HCT116 (cell line): ENCODE measurements around the gene CLEC11A. TPM values are rescaled to one million over a fixed set of nuclear protein-coding genes. Genes with fewer than 3 reads are reported as not detected.

Experiments used
- ATAC-seq: fragments of 200-7000 bp; cut with Tn5 transposase; 2 replicates; pipeline ENCODE4 v1.9.1; 2020; ENCODE audit warnings: mild to moderate bottlenecking, moderate library complexity
- BruUV-seq: library from RNA; stranded (reverse); fragments of 400-500 nt; replicated peaks from 2 replicates; lab custom pipeline; 2021; lab: Mats Ljungman, UMichigan
- CTCF ChIA-PET: fragments of 300-600 bp; sonication (Branson Sonifier 250); formaldehyde crosslinking; loops from one replicate; lab custom pipeline; 2021; ENCODE audit warnings: antibody characterized with exemption; lab: Charles Lee
- POLR2A ChIA-PET: fragments of 300-600, 350-600 bp; sonication (Branson Sonifier 250); formaldehyde crosslinking; loops from one replicate; lab custom pipeline; 2021; ENCODE audit warnings: antibody characterized with exemption; lab: Charles Lee
- RAD21 ChIA-PET, 2 experiments: fragments of 300-600 bp; sonication (Branson Sonifier 250); formaldehyde crosslinking; loops; one replicate each; lab custom pipeline; 2023; ENCODE audit warnings: low total read pairs in 2 of 2; ENCODE audit not compliant: uncharacterized antibody in 2 of 2, unreplicated experiment in 2 of 2, low non-redundant PET in 1 of 2; lab: Charles Lee
- DNase-seq: peaks from one replicate; pipeline ENCODE4 v3.0.0-alpha.2; 2010; ENCODE audit warnings: low read depth, low spot score
- H2AFZ ChIP-seq: fragments of 200-600 bp; shearing (Covaris generic), sonication (generic); 2 replicates; pipeline ENCODE4 v1.6.1; 2017; ENCODE audit warnings: low read depth, mixed run types, mixed read lengths, antibody characterized with exemption, low read length; ENCODE audit not compliant: poor library complexity, severe bottlenecking
- H3K27ac ChIP-seq: 2 replicates; pipeline ENCODE4 v1.5.1; 2012; ENCODE audit warnings: low read depth, low read length
- H3K27me3 ChIP-seq: fragments of 200-600 bp; sonication (generic); 2 replicates; pipeline ENCODE4 v1.6.1; 2016; ENCODE audit warnings: mixed run types, low read length, mixed read lengths; ENCODE audit not compliant: insufficient read depth
- H3K36me3 ChIP-seq, 2 experiments: fragments of 200-500 bp in 1 of 2; fragments of 200-600 bp in 1 of 2; sonication (Bioruptor generic) in 1 of 2; sonication (generic) in 1 of 2; 2 replicates each; pipeline versions ENCODE4 v1.5.1 to v1.6.1; 2014 to 2016; ENCODE audit warnings: low read length in 2 of 2, inconsistent platforms in 1 of 2, mixed read lengths in 1 of 2, mixed run types in 1 of 2; ENCODE audit not compliant: insufficient read depth in 2 of 2, control insufficient read depth in 1 of 2
- H3K4me1 ChIP-seq, 2 experiments: fragments of 200-600 bp in 1 of 2; sonication (generic) in 1 of 2; 2 replicates each; pipeline versions ENCODE4 v1.5.1 to v1.6.1; 2012 to 2017; ENCODE audit warnings: low read length in 2 of 2, inconsistent platforms in 1 of 2, mild to moderate bottlenecking in 1 of 2, mixed read lengths in 1 of 2, mixed run types in 1 of 2, moderate library complexity in 1 of 2; ENCODE audit not compliant: insufficient read depth in 2 of 2, control insufficient read depth in 1 of 2
- H3K4me2 ChIP-seq: fragments of 200-600 bp; sonication (generic); 2 replicates; pipeline ENCODE4 v1.6.1; 2017; ENCODE audit warnings: mixed run types, low read length, mixed read lengths
- H3K4me3 ChIP-seq, 2 experiments: fragments of 200-600 bp in 1 of 2; sonication (generic) in 1 of 2; replicated peaks in 1 of 2; 2 replicates each; pipeline ENCODE4 v1.5.1; 2011 to 2016; ENCODE audit warnings: low read length in 2 of 2, control low read depth in 1 of 2, low read depth in 1 of 2, mild to moderate bottlenecking in 1 of 2, mixed read lengths in 1 of 2, mixed run types in 1 of 2
- H3K79me2 ChIP-seq: fragments of 200-600 bp; sonication (generic); 2 replicates; pipeline ENCODE4 v1.6.1; 2017; ENCODE audit warnings: mild to moderate bottlenecking, mixed run types, low read length, moderate library complexity, mixed read lengths; ENCODE audit not compliant: insufficient read depth
- H3K9ac ChIP-seq: fragments of 200-600 bp; sonication (generic); 2 replicates; pipeline ENCODE4 v1.6.1; 2016; ENCODE audit warnings: low read length, mixed read lengths
- H3K9me2 ChIP-seq: fragments of 200-600 bp; sonication (generic), shearing (Covaris generic); 2 replicates; pipeline ENCODE4 v1.6.1; 2017; ENCODE audit warnings: mixed run types, mild to moderate bottlenecking, moderate library complexity; ENCODE audit not compliant: insufficient read depth
- H3K9me3 ChIP-seq, 2 experiments: fragments of 200-500 bp in 1 of 2; fragments of 200-600 bp in 1 of 2; sonication (Bioruptor generic) in 1 of 2; sonication (generic) in 1 of 2; 2 replicates each; pipeline ENCODE4 v1.6.1; 2014 to 2017; ENCODE audit warnings: low read length in 2 of 2, mixed read lengths in 2 of 2, inconsistent platforms in 1 of 2, low read depth in 1 of 2, mild to moderate bottlenecking in 1 of 2, mixed run types in 1 of 2, moderate library complexity in 1 of 2; ENCODE audit not compliant: control insufficient read depth in 1 of 2, insufficient read depth in 1 of 2
- H4K20me1 ChIP-seq: fragments of 200-600 bp; sonication (generic), shearing (Covaris generic); 2 replicates; pipeline ENCODE4 v1.6.1; 2017; ENCODE audit warnings: mixed run types, mild to moderate bottlenecking, moderate library complexity; ENCODE audit not compliant: insufficient read depth
- CEBPB ChIP-seq: IDR thresholded peaks from 2 replicates; pipeline ENCODE4 v1.6.1; 2012; ENCODE audit warnings: low read depth
- CTCF ChIP-seq, 3 experiments: fragments of 200-600 bp in 1 of 3; sonication (generic) in 1 of 3; IDR thresholded peaks in 2 of 3; conservative IDR thresholded peaks in 1 of 3; 2 replicates each; pipeline ENCODE4 v1.5.1; 2012 to 2017; ENCODE audit warnings: low read depth in 2 of 3, low read length in 2 of 3, antibody characterized with exemption in 1 of 3, borderline replicate concordance in 1 of 3, control low read depth in 1 of 3, mild to moderate bottlenecking in 1 of 3, mixed read lengths in 1 of 3, mixed run types in 1 of 3, moderate library complexity in 1 of 3; ENCODE audit not compliant: insufficient read depth in 1 of 3
- ELF1 ChIP-seq: IDR thresholded peaks from 2 replicates; pipeline ENCODE4 v1.6.1; 2012; ENCODE audit warnings: low read depth, borderline replicate concordance
- JUND ChIP-seq: IDR thresholded peaks from 2 replicates; pipeline ENCODE4 v1.6.1; 2012
- MAX ChIP-seq: IDR thresholded peaks from 2 replicates; pipeline ENCODE4 v1.6.1; 2012
- POLR2A ChIP-seq: IDR thresholded peaks from 2 replicates; pipeline ENCODE4 v1.7.0; 2011; ENCODE audit warnings: borderline replicate concordance; ENCODE audit not compliant: insufficient read depth, insufficient read length; ENCODE audit errors: extremely low read depth
- SRF ChIP-seq: IDR thresholded peaks from 2 replicates; pipeline ENCODE4 v1.6.1; 2012; ENCODE audit warnings: low read depth
- TCF7L2 ChIP-seq: IDR thresholded peaks from 2 replicates; pipeline ENCODE4 v1.7.0; 2011; ENCODE audit warnings: borderline replicate concordance, inconsistent platforms; ENCODE audit not compliant: insufficient read depth, insufficient read length; ENCODE audit errors: extremely low read depth
- YY1 ChIP-seq: IDR thresholded peaks from 2 replicates; pipeline ENCODE4 v1.6.1; 2011; ENCODE audit warnings: low read length, low read depth, moderate library complexity, mild to moderate bottlenecking; ENCODE audit not compliant: insufficient replicate concordance; ENCODE audit errors: extremely low read depth
- intact Hi-C: fragments of 100-400 bp; cut with micrococcal nuclease; formaldehyde crosslinking; loops from 2 replicates; pipeline ENCODE4 v1.10.0; 2022
- total RNA-seq: library from RNA; stranded (reverse); gene quantifications from one replicate; pipeline ENCODE4 v1.2.1, GENCODE V29; 2021; ENCODE audit not compliant: unreplicated experiment
- TF ChIP-seq, protein P1 (sequence below): IDR thresholded peaks from 2 replicates; pipeline ENCODE4 v1.6.1; 2012

CLEC11A gene
- total RNA-seq, 1 experiment from 2014 or later = 7.1 TPM

DNA sequence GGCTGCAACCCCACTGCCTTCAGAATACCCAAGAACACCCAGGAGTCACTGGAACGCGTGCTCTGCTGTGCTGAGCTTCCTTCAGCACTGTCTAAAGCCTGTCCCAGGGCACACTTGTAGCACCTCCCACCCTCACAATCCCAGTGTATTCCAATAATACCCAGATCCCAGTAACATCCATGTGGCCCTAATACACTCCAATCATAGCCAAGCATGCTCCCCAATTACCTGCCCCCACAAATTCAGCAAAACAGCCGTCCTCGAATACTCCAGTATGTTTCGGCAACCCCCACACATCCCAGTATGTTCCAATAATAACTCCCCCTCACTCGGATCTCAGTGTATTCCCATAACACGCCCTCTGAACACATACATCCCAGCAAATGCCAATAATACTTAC lies 32.7 kb upstream of the CLEC11A start:
- Histone ChIP-seq H3K79me2 (no peaks in the 10 kb centered on the region), H3K27me3 (peaks cover 13% of the 10 kb centered on the region; the same call in 1 of the 2 replicates), H3K4me1 (no peaks in the 10 kb centered on the region), H3K9ac (no peak overlapping the region), H3K9me2 (no peaks in the 10 kb centered on the region), H3K4me3 (no peak overlapping the region), H3K4me2 (no peak overlapping the region), H2AFZ (no peak overlapping the region), H3K27ac (no peak overlapping the region), H3K36me3 (no peaks in the 10 kb centered on the region), H4K20me1 (no peaks in the 10 kb centered on the region), H3K9me3 (no peaks in the 10 kb centered on the region)
- ATAC-seq (no peak), DNase-seq (no peak)
- CTCF ChIA-PET = interaction anchor here (1.1 kb wide), 1 partner anchor 14 kb away, joined by 3 read pairs; no protein-coding TSS in a partner anchor
- BruUV-seq = no TSS peak
- POLR2A ChIA-PET = no interaction called here
- RAD21 ChIA-PET = no interaction called here
- intact Hi-C loops = no loop called here
- TF ChIP-seq JUND (no peak), YY1 (no peak), SRF (no peak), CTCF (IDR thresholded peaks at IDR 0.05 in 2 of 3, conservative IDR thresholded peaks at IDR 0.05 in 1 of 3; ENCODE audit: borderline replicate concordance in 1 of 3, insufficient read depth in 1 of 3, low read depth in 2 of 3, low read length in 2 of 3) (no peak), CEBPB (no peak), MAX (no peak), ELF1 (no peak), TCF7L2 (no peak), POLR2A (no peak)
- TF ChIP-seq, protein P1, sequence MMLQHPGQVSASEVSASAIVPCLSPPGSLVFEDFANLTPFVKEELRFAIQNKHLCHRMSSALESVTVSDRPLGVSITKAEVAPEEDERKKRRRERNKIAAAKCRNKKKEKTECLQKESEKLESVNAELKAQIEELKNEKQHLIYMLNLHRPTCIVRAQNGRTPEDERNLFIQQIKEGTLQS = no peak
